HEK293T (cell line): ENCODE data around the gene ATG5.

Source experiments
- CTCF ChIA-PET: fragments of 350-600 bp; formaldehyde crosslinking; extraction: SDS; loops from one replicate; lab custom pipeline; 2021; ENCODE audit warnings: antibody characterized with exemption, inconsistent platforms; lab: Yijun Ruan, JAX
- POLR2A ChIA-PET: fragments of 350-600 bp; formaldehyde crosslinking; extraction: SDS; loops from one replicate; lab custom pipeline; 2020; ENCODE audit warnings: antibody characterized with exemption, inconsistent platforms; lab: Yijun Ruan, JAX
- DNase-seq: peaks from one replicate; pipeline ENCODE4 v3.0.0; 2012; ENCODE audit warnings: mixed read lengths; ENCODE audit errors: extremely low spot score
- ARNT ChIP-seq: fragments of 450-650 bp; IDR thresholded peaks from 2 replicates; pipeline ENCODE4 v1.6.1; 2017; ENCODE audit warnings: mild to moderate bottlenecking
- BHLHE40 ChIP-seq: fragments of 450-650 bp; IDR thresholded peaks from 2 replicates; pipeline ENCODE4 v1.6.1; 2016; ENCODE audit warnings: mild to moderate bottlenecking, moderate library complexity, borderline replicate concordance
- CTBP1 ChIP-seq: fragments of 450-650 bp; IDR thresholded peaks from 2 replicates; pipeline ENCODE4 v1.6.1; 2016; ENCODE audit warnings: borderline replicate concordance
- ELF4 ChIP-seq: fragments of 450-650 bp; IDR thresholded peaks from 2 replicates; pipeline ENCODE4 v1.6.1; 2017; ENCODE audit warnings: antibody characterized with exemption
- FOXA1 ChIP-seq: fragments of 450-650 bp; IDR thresholded peaks from 2 replicates; pipeline ENCODE4 v1.6.1; 2016; ENCODE audit warnings: mild to moderate bottlenecking
- FOXK2 ChIP-seq: fragments of 450-650 bp; IDR thresholded peaks from 2 replicates; pipeline ENCODE4 v1.6.1; 2016; ENCODE audit warnings: mild to moderate bottlenecking
- FOXM1 ChIP-seq: fragments of 450-650 bp; IDR thresholded peaks from 2 replicates; pipeline ENCODE4 v1.6.1; 2017; ENCODE audit warnings: mild to moderate bottlenecking, borderline replicate concordance
- HDGF ChIP-seq: fragments of 450-650 bp; IDR thresholded peaks from 2 replicates; pipeline ENCODE4 v1.6.1; 2017; ENCODE audit warnings: antibody characterized with exemption, borderline replicate concordance
- L3MBTL2 ChIP-seq: fragments of 450-650 bp; conservative IDR thresholded peaks from 2 replicates; pipeline ENCODE4 v1.6.1; 2016; ENCODE audit warnings: mild to moderate bottlenecking
- LEF1 ChIP-seq: fragments of 450-650 bp; IDR thresholded peaks from 2 replicates; pipeline ENCODE4 v1.6.1; 2017; ENCODE audit warnings: mild to moderate bottlenecking, borderline replicate concordance
- NFRKB ChIP-seq: fragments of 450-650 bp; IDR thresholded peaks from 2 replicates; pipeline ENCODE4 v1.6.1; 2016; ENCODE audit warnings: mild to moderate bottlenecking, moderate library complexity
- SP1 ChIP-seq: fragments of 450-650 bp; IDR thresholded peaks from 2 replicates; pipeline ENCODE4 v1.6.1; 2017
- SUZ12 ChIP-seq: fragments of 450-650 bp; IDR thresholded peaks from 2 replicates; pipeline ENCODE4 v1.6.1; 2016; ENCODE audit warnings: mild to moderate bottlenecking
- TARDBP ChIP-seq: fragments of 450-650 bp; IDR thresholded peaks from 2 replicates; pipeline ENCODE4 v1.6.1; 2016
- ZNF384 ChIP-seq: fragments of 450-650 bp; IDR thresholded peaks from 2 replicates; pipeline ENCODE4 v1.6.1; 2016
- TF ChIP-seq, protein P1 (sequence below): fragments of 450-650 bp; IDR thresholded peaks from 2 replicates; pipeline ENCODE4 v1.6.1; 2016

The ATG5 gene

DNA sequence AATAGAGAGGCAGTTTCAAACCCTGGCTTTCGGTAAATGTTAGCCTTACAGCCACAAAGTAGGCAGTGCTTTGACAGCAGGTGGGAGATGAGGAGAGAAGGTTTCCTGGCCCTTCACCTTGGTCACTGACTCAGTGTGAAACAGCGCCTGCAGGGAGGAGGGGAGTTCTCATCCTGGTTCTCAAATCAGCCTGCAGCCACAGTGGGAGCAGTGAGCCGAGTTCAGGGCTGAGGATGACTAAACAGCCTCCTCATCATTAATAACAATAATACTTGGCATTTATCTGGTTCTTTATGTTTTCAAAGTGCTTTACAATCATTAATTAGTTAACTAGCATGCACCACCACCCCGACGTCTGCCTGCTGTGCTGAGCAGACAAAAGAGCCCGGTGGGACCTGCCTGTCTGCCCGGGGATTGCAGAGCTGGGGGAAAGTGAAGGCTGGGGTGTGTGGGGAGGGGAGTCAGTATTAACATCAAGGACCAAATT is 179.8 kb downstream of the ATG5 start:
- POLR2A ChIA-PET = no interaction called here

DNA sequence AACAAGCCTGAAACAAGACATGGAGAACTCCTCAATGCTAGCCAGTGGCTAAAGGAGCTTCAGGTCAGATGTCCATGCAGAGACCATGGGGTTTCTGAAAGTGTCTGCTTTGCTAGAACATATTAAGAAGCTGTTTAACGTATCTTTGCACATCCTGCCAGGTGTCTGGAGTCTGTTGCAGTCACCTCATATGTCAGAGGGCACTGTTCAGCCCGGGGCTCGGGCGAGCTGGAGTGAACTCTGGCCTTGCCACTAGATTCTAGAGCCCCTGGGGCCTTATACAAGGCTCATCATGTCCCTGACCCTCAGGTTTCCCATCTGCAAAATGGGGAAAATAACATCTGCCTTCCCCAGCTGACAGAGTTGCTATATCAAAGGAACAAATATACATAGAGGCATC is 180.4 kb downstream of the ATG5 start:
- CTCF ChIA-PET = interaction anchor here (0.5 kb wide), 1 partner anchor 157 kb away, joined by 3 read pairs; no protein-coding TSS in a partner anchor
- TF ChIP-seq BHLHE40 (no peak), NFRKB (no peak), ZNF384 (no peak), TARDBP (no peak), SP1 (no peak), ARNT (no peak), FOXM1 (no peak), CTBP1 (no peak), LEF1 (no peak), HDGF (no peak), L3MBTL2 (no peak), FOXK2 (no peak), ELF4 (no peak), FOXA1 (no peak), SUZ12 (no peak)
- TF ChIP-seq, protein P1, sequence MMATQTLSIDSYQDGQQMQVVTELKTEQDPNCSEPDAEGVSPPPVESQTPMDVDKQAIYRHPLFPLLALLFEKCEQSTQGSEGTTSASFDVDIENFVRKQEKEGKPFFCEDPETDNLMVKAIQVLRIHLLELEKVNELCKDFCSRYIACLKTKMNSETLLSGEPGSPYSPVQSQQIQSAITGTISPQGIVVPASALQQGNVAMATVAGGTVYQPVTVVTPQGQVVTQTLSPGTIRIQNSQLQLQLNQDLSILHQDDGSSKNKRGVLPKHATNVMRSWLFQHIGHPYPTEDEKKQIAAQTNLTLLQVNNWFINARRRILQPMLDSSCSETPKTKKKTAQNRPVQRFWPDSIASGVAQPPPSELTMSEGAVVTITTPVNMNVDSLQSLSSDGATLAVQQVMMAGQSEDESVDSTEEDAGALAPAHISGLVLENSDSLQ = no peak
- POLR2A ChIA-PET = no interaction called here
- no peak for DNase-seq

More for the DNA sequence above, 179.8 kb downstream of the ATG5 start:
- TF ChIP-seq CTBP1 = no peak
- TF ChIP-seq ZNF384 = no peak
- no peak for TF ChIP-seq BHLHE40
- TF ChIP-seq TARDBP = no peak
- TF ChIP-seq FOXK2 = no peak
- no peak for TF ChIP-seq SP1
- TF ChIP-seq FOXM1 = no peak
- TF ChIP-seq SUZ12 = no peak
- no peak for TF ChIP-seq HDGF
- no peak for TF ChIP-seq FOXA1
- no peak for TF ChIP-seq ARNT
- no peak for TF ChIP-seq NFRKB
- no peak for TF ChIP-seq L3MBTL2
- no peak for TF ChIP-seq LEF1
- TF ChIP-seq, protein P1 = no peak
- TF ChIP-seq ELF4 = no peak
- DNase-seq = no peak
- CTCF ChIA-PET = interaction anchor here (0.5 kb wide), 1 partner anchor 158 kb away, joined by 3 read pairs; no protein-coding TSS in a partner anchor

DNA sequence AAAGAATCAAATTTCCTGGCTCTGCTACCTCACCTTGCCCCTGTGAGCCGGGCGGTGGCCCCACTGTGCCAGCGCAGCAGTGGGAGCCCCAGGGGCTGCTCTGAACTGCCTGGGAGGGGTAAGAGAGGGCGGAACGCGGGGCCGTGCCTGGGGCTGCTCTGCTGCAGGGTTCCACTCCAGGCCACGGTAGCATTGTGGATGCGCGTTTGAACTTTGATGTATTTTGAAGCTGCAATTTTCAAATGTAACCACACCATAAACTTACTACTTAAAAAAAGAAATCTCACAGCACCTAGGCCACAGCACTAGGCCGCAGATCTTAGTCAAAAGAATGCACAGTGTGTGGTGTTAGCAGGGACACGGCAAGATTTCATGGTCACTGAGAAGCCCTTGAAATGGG is 181.9 kb downstream of the ATG5 start:
- TF ChIP-seq L3MBTL2 (no peak), SP1 (no peak), CTBP1 (no peak), FOXK2 (no peak), BHLHE40 (no peak), LEF1 (no peak), SUZ12 (no peak), HDGF (no peak), NFRKB (no peak), ELF4 (no peak)
- DNase-seq = no peak
- POLR2A ChIA-PET = no interaction called here
- CTCF ChIA-PET = interaction anchor here (0.9 kb wide), 1 partner anchor 151 kb away, joined by 3 read pairs; no protein-coding TSS in a partner anchor

DNA sequence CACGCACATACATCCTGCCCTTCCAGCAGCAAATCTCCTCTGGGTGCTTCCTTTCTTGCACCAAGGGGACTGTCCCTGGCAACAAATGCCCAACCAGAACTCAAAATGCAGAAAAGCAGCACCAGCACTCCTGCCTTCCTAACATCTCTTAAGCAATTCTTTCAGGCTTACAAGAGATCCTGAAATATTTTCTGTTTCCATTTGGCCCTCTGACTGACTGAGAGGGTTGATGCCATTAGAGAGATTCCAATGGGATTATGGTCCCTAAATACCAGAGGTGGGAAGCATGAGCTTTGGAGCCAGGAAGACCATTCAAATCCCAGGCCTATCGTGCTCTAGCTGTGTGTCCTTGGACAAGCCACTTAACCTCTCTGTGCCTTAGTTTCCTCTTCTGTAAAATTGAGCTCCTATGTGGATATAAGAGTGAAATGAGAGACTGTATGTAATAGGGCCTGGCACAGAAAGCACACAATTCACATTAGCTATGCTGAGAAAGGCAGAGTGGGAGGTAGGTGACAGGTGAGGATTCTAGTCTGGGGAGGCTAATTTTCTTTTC is 182.6 kb downstream of the ATG5 start:
- no peak for DNase-seq
- TF ChIP-seq NFRKB (no peak), FOXK2 (no peak), ELF4 (no peak), CTBP1 (no peak), TARDBP (no peak), HDGF (no peak), BHLHE40 (no peak), FOXA1 (no peak), FOXM1 (no peak)
- TF ChIP-seq, protein P1 = no peak
- ChIA-PET CTCF (interaction anchor here (0.7 to 0.9 kb wide), 2 partner anchors 150 to 411 kb away, joined by 3 read pairs; no protein-coding TSS in a partner anchor), POLR2A (no interaction called here)

DNA sequence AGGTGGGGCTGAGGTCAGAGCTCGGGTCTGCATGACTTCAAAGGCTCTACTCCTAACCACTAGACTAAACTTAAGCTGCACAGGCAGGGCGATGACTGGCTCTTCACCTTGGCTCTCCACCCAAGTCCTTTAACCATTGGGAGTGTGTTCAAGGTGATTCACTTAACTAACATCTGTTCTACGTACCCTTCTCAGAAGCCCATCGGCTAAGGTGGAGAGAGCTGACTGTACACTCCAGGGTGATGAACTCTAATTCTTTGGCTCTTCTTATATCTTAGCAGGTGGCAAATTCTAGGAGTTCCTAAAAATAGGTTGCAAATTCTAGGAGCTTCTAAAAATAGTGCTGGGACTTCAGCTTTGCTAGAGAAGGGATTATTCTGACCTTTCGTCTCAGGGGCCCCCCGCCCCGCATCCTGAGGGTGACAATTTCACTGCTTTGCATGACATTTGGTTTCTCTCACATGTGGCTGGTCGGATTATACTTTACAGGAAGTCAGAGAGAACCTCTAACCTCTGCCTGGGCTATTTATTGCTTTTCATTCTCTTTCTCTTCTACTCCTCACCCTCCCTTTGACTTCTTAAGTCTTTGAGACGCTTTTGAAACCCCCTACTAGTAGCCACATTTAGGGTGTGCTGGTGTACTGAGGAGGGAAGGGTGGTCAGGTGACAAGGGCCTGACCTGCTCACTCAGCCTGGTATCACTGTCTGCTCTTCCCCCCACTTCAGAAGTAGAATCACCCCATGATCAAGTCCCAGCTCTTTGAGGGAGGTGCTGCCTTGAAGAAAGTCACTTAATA is 183.9 kb downstream of the ATG5 start:
- ChIA-PET POLR2A (no interaction called here), CTCF (no interaction called here)
- no peak for DNase-seq
- TF ChIP-seq L3MBTL2 (no peak), BHLHE40 (no peak), FOXA1 (no peak), SUZ12 (no peak), HDGF (no peak), FOXM1 (no peak), ELF4 (no peak), TARDBP (no peak), CTBP1 (no peak), SP1 (no peak), LEF1 (no peak), FOXK2 (no peak), NFRKB (no peak), ARNT (no peak)
- TF ChIP-seq, protein P1 = no peak
